Measurements from ENCODE around the gene TBC1D22A. TPM values are rescaled to one million over a fixed set of nuclear protein-coding genes. Genes with fewer than 3 reads are reported as not detected.

TBC1D22A gene
- total RNA-seq, 2 donors from 2014 or later: 28.9 to 31.3 TPM

- Histone ChIP-seq H3K27ac (no peak overlapping the region), H3K4me3 (no peak overlapping the region), H3K9me3 (no peaks in the 10 kb centered on the region), H3K36me3 (no peaks in the 10 kb centered on the region), H3K4me1 (ENCODE audit: control insufficient read depth in 1 of 2, low read depth in 2 of 2) (peaks cover 7 to 10% of the 10 kb centered on the region in 2 donors), H3K27me3 (replicated peaks; ENCODE audit: insufficient read depth) (no peaks in the 10 kb centered on the region)
- no peak for TF ChIP-seq CTCF (IDR thresholded peaks at IDR 0.05)
- ATAC-seq (ENCODE audit: insufficient number of reproducible peaks, low FRiP score, low read depth): no peak
- no peak for DNase-seq (ENCODE audit: low spot score)
These were observed 62.0 kb downstream of the TBC1D22A start for GRCh38 chr22:46824344-46824909.

- Histone ChIP-seq H3K27ac (no peak overlapping the region), H3K36me3 (no peaks in the 10 kb centered on the region), H3K4me3 (no peak overlapping the region), H3K9me3 (no peaks in the 10 kb centered on the region), H3K27me3 (replicated peaks; ENCODE audit: insufficient read depth) (no peaks in the 10 kb centered on the region), H3K4me1 (ENCODE audit: control insufficient read depth in 1 of 2, low read depth in 2 of 2) (peaks cover 12 to 17% of the 10 kb centered on the region in 2 donors)
- no peak for DNase-seq (ENCODE audit: low spot score)
- no peak for TF ChIP-seq CTCF (IDR thresholded peaks at IDR 0.05)
- no peak for ATAC-seq (ENCODE audit: insufficient number of reproducible peaks, low FRiP score, low read depth)
These were observed 62.6 kb downstream of the TBC1D22A start for GRCh38 chr22:46824980-46825544.

GRCh38 chr22:46826438-46827135 is 64.1 kb downstream of the TBC1D22A start:
- Histone ChIP-seq H3K4me3 (no peak overlapping the region), H3K27me3 (replicated peaks; ENCODE audit: insufficient read depth) (no peaks in the 10 kb centered on the region), H3K36me3 (no peaks in the 10 kb centered on the region), H3K27ac (no peak overlapping the region), H3K4me1 (ENCODE audit: control insufficient read depth in 1 of 2, low read depth in 2 of 2) (peaks cover 17 to 28% of the 10 kb centered on the region in 2 donors), H3K9me3 (no peaks in the 10 kb centered on the region)
- ATAC-seq (ENCODE audit: insufficient number of reproducible peaks, low FRiP score, low read depth): no peak
- TF ChIP-seq CTCF (IDR thresholded peaks at IDR 0.05): no peak
- no peak for DNase-seq (ENCODE audit: low spot score)

- ATAC-seq (ENCODE audit: insufficient number of reproducible peaks, low FRiP score, low read depth): no peak
- Histone ChIP-seq H3K27ac (no peak overlapping the region), H3K9me3 (no peaks in the 10 kb centered on the region), H3K36me3 (no peaks in the 10 kb centered on the region), H3K4me3 (no peak overlapping the region), H3K27me3 (replicated peaks; ENCODE audit: insufficient read depth) (no peaks in the 10 kb centered on the region), H3K4me1 (ENCODE audit: control insufficient read depth in 1 of 2, low read depth in 2 of 2) (peaks cover 17 to 28% of the 10 kb centered on the region in 2 donors)
- no peak for DNase-seq (ENCODE audit: low spot score)
- no peak for TF ChIP-seq CTCF (IDR thresholded peaks at IDR 0.05)
These were observed 64.8 kb downstream of the TBC1D22A start for GRCh38 chr22:46827136-46827780.

GRCh38 chr22:46827781-46828180 is 65.3 kb downstream of the TBC1D22A start:
- TF ChIP-seq CTCF (IDR thresholded peaks at IDR 0.05): no peak
- H3K36me3 ChIP-seq: no peaks in the 10 kb centered on the region
- no peaks in the 10 kb centered on the region for H3K27me3 ChIP-seq (replicated peaks; ENCODE audit: insufficient read depth)
- ATAC-seq (ENCODE audit: insufficient number of reproducible peaks, low FRiP score, low read depth) (no peak), DNase-seq (ENCODE audit: low spot score) (no peak)
- no peak overlapping the region for H3K27ac ChIP-seq
- no peak overlapping the region for H3K4me3 ChIP-seq
- no peaks in the 10 kb centered on the region for H3K9me3 ChIP-seq
- H3K4me1 ChIP-seq (ENCODE audit: control insufficient read depth in 1 of 2, low read depth in 2 of 2): peaks cover 17 to 28% of the 10 kb centered on the region in 2 donors
